ENCODE data around the gene EIF3L.
A peak's percentile ranks its signal among the peaks of the same experiment; 100 is the strongest.

EIF3L gene

DNA sequence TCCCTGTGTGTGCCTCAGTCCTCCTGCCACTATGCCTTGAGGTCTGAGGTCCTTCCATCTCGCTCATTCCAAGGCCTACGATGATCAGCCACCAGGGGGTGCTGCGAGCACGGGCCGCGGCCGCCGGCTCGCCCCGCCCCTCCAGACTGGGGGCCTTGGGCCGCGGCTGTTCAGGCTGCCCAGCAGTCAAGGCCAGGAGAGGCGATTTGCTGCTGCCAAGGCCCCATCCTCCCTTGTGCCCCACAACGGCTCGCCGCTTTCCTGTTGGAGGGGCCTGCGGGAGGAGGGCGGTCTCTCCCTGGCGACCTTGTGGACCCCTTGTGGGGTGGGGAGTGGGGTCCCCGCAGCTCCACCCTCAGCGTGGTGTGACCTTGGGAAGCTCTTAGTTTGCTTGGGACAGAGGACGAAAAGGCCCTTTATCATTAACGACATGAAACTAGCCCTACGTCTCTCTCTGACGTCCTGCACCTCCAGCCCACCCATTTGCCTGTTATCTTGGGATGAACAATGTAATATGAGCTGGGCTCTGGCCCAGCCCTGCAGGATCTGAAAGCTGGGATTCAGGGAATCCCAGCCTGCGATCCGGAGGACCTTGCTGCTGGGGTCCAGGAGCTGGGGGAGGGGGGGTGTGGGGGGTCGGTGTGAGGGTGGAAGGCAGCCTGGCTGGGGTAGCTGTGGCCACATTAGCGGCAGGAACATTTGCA is 31.4 kb upstream of the EIF3L start:
- peak in 1 of 2 donors; percentile 62 for DNase-seq

DNA sequence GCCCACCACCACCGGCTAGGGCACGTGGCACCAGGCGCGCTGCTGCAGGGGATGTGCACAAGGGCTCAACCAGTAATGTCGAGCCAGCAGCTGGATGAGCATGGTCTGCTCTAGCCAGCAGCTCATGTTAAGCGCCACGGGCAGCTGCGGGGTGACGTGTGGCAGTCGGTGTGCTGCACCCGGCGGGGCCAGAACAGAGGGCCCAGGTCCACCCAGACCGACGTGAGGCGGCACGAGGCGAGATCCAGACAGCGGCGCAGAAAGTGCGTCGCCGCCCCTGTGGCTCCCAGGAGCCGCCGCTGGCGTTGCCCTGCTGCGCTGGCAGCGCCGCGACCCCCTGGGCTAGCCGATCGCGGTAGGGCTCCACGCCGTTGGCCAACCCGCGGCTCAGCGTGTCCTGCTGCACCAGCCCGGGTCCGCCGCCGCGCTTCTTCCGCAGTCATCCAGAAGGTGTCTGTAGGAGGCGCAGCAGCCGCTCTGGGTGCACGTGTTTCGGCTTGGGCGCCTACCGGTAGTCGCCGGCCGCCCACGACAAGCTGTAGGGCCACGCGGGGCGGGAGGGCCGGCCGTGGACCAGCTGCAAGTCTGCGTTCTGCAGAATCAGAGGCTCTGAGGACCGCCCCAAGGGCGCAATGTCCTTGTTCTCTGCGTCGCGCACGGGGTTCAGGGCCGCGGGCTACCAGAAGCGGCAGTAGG is 30.7 kb upstream of the EIF3L start:
- DNase-seq = peak; percentile 30 to 40

DNA sequence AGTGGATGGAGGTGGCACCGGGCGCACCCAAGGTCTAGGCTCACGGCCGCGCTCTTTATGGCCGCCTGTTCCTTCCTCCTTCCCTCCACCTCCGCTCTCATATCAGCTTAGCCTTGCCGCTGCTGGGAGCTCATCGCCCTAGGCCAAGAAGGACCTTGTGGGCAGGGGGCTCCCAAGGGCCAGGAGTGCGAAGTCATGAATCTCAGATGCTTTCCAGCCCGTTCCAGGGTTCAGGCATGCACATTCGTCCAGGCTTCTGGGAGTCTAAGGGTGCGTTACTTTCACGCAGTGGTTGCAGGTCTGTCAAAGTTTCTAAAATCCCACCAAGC is 30.1 kb upstream of the EIF3L start:
- DNase-seq = no peak

DNA sequence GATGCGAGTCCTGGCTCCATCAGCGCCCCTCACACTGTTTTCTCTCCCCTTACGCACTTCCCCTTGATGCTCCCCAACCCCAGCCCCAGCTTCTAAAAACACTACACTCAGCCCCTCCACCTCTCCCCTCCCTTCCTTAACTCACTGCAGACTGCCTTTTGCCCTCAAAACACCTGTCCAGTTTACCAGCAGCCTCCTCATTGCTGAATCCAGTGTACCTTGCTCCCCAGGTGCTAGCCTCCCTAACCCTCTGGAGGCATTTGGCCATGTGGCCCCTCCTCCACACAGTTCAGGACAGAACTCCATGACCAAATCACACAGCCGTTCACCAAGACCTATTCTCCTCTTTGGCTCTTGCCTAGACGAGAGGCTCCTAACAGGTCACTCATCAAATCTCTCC is 28.9 kb upstream of the EIF3L start:
- DNase-seq = no peak

DNA sequence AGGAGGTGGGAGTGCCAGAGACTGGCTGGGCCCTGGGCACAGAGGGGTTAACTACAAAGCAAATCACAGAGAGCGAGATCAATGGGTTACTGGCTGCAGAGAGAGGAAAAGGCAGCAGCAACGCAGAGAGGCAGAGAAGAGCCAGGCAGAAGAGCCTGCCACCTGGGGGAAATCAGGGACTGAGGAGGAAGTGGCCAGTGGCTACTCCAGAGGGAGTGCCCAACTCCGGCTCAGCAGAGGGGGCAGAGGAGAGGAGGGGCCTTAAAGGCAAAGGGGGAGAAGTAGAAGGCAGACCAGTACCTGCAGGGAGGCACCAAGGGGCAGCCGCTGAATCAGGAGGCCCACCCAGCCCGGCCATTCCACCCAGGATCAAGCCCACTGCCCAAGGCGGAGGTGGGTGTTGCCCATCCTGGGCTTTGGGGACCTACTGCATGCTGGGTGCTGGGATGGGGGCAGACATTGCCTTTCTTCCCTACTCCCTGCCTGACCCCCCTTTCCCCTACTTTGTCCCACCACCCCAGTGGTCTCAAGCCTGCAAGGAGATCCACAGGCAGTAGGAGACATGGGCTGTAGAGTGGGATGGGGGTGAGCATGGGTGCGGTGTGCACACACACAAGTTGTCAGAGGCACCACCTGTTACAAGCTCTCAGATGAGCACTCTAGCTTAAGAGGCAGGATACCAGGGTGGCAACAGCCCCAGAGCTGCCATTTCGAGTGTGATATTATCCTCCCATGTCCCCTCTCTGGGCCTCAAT is 27.0 kb upstream of the EIF3L start:
- no peak for DNase-seq

DNA sequence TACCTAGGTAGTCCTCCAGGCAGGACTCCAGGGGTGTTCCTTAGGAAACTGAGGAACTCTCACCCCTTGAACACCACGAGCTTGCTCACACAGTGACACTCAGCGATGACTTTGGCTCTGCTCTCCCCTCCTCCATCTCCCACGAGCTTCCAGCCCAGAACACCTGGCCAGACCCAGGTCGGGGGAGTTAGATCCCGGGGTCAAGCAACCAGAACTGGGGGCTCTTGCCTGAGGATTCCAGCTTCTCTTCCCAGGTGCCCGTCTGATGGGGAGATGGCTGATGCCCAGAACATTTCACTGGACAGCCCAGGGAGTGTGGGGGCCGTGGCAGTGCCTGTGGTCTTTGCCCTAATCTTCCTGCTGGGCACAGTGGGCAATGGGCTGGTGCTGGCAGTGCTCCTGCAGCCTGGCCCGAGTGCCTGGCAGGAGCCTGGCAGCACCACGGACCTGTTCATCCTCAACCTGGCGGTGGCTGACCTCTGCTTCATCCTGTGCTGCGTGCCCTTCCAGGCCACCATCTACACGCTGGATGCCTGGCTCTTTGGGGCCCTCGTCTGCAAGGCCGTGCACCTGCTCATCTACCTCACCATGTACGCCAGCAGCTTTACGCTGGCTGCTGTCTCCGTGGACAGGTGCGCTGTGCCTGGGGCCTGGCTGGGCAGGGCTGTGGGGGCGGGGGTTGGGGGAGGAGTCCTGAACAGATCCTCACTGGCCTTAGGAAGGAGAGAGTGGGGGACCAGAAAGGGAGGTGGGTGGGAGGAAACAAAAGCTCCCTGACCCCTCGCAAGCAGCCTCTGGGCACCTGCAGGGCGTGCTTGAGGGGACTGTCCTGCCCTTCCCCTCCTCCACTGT is 25.9 kb upstream of the EIF3L start, which contains the start of gene GALR3:
Gene GALR3, plus strand, starts transcription at position 249 of the 852 bp plus-strand sequence. Its CDS starts 25 bp downstream, at position 274.
- no peak for DNase-seq

DNA sequence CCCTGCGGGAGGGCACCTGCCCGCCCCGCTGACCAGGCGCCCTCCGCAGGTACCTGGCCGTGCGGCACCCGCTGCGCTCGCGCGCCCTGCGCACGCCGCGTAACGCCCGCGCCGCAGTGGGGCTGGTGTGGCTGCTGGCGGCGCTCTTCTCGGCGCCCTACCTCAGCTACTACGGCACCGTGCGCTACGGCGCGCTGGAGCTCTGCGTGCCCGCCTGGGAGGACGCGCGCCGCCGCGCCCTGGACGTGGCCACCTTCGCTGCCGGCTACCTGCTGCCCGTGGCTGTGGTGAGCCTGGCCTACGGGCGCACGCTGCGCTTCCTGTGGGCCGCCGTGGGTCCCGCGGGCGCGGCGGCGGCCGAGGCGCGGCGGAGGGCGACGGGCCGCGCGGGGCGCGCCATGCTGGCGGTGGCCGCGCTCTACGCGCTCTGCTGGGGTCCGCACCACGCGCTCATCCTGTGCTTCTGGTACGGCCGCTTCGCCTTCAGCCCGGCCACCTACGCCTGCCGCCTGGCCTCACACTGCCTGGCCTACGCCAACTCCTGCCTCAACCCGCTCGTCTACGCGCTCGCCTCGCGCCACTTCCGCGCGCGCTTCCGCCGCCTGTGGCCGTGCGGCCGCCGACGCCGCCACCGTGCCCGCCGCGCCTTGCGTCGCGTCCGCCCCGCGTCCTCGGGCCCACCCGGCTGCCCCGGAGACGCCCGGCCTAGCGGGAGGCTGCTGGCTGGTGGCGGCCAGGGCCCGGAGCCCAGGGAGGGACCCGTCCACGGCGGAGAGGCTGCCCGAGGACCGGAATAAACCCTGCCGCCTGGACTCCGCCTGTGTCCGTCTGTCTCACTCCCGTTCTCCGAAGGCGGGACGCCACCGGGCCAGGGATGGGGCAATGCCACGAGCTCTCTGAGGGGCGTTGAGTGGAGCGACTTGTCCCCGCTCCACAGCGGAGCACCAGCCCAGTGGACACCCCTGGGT is 24.3 kb upstream of the EIF3L start:
- no peak for DNase-seq

DNA sequence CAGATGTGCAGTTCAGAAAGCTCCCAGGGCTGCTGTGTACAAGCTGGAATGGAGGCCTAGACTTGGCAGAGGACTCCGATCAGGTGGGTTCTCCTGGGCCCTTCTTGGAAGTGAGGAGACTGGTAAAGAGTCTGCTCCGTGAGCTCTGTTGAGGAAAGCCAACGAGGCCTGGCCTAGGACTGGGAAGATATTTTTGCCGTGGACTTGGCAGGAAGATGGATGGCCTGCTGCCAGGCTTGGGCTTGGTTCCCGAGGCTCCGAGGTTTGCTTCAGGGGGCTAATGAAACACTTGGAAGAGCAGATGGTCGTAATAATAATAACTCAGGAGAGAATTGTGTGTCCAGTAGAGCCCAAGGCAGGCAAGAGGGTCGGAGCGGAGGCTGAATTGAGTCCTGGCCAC is 22.2 kb upstream of the EIF3L start:
- DNase-seq = no peak

DNA sequence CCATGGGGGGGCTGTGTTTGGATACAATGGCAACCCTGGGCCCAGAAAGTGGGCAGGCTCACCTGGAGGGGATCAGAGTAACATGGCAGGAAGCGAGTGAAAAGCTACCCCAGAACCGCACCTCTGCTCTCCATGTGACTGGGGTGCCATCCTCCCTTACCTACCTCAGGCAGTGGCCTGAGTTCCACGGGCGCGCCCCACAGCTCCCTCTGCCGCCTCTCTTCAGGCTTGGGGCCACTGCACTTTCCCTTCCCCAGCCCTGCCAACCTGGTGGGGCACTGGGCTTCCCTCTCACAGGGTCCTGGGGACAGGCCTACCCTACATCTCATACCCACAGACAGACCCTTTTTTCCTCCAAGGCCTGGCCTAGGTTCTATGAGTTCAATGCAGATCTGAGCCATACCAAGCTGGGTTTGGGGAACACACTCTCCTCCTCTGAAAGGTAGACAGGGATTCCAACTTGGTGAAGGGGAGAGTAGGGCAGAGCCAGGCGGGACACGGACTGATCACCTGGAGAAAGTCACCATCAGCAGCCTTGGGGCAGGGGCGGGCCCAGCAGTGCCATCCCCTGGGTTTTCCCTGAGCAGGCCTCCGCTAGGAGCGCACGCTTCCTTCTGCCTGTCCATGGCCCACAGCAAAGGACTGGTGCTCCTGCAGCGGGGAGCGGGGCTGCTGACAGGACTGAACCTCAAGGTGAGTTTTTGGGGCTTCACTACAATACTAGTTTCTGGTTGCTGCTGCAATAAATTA is 19.0 kb upstream of the EIF3L start:
- no peak for DNase-seq

DNA sequence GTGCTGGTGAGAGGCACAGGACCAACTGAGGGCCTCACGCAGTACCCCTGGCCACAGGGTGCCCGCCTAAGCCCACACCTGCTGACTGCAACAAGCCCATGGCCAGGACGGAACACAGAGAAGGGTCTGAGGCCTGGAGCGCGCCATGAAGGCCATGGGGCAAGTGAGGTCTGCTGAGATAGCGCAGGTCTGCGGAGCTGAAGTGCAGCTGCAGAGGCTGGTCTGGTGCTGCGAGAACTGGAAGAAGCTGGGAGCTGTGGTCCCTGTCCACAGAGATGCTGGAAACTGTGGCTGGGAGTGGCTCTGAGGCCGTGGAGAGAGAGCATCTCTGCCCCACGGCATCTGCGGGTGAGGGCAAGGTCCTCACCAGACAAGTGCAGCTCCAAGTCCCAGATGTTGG is 17.7 kb upstream of the EIF3L start:
- DNase-seq = no peak

DNA sequence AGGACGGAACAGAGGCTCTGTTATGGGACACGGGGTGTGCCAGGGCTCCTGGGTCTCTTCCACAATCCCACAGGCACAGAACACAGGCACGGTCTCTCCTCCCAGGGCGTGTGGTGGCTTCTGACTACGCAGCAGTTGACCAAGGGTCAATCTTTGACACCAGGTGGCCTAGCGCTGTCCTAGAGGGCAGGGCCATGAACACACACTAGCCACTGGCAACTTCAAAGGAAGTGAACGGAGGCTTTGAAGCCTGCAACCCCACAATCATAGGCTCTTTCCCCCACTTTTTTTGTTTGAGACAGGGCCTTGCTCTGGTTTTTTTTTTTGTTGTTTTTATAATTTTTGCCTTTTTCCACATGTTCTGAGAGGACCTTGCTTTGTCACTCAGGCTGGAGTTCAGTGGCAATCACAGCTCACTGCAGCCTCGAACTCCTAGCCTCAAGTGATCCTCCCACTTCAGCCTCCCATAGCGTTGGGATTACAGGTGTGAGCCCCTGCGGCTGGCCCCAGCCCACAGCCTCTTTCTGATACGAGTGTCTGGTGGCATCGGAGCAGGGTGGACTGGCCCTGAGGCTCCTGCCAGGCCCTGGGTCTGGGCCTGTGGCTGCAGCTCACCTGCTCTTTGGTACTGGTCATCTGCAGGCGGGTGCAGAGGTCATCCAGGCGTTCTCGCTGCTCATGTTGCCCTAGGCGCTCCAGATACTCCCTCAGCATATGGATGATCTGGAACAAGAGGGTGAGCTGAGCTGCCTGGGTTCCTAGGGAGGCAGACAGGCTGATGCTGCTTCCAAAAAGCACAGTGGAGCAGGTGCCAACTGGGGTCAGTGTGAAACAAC is 17.0 kb upstream of the EIF3L start:
- no peak for DNase-seq

DNA sequence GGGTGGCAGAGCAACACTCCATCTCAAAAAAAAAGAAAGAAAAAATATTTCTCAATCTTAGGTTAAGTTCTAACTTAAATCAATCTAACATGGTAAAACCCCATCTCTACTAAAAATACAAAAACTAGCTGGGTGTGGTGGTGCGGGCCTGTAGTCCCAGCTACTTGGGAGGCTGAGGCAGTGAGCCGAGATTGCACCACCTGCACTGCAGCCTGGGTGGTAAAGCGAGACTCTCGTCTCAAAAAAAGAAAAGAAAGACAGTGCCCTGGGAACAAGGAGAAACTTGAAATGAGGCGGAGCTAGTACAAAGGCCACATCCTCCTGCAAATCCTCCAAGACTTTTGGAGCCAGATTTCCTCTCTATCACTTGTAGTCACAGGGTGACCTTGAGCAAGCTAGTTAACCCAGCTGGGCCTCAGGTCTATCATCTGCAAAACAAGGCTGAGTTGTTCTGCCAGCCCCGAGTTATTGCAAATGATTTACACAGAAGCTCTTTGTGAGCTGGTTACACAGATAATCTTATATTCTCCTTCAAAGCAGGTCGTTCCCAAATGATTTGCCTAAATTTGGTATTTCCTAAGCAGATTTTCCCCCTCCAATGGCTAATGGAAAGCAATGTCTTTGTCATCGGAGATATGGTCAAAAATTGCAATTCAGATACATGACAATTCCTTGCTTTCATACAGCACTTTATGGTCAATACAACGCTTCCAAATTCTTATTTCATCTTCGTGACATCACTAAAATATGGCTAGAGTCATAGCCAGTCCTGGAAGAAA is 7.0 kb upstream of the EIF3L start:
- no peak for DNase-seq

DNA sequence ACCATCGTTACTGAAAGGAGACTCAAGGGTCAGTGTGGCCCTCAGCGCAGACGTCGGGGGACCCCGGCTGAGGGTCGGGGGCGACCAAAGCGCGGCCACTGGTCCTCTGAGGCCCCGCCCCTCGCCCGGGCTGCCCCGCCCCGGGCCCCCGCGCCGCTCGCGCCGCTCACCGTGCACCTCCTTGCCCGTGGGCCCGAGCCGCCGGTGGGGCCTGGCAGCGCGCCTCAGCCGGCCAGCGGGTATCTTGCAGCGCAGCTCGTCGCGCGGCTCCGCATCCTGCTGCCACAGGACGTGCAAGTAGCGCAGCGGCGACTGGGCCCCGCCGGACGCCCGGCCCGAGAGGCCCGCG is 5.5 kb upstream of the EIF3L start:
- DNase-seq = no peak

DNA sequence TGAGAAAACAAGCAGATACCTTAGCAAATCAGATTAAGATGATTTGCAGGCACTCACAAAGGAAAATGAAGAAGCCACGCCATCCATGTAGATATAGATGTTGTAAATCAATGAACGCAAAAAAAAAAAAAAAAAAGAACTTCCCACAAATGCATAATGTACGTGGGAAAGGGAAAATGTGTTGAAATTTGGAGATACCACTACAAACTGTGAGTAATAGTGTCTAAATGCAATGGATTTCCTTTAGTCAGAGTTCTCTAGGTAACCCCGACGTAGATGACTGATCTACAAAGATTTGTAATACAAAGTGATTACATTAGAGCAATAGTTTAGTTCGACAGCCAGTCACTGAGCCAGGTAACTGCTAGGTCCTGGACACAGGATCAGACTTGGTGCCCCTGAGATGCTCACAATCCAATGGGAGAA is 4.3 kb upstream of the EIF3L start:
- DNase-seq = no peak

DNA sequence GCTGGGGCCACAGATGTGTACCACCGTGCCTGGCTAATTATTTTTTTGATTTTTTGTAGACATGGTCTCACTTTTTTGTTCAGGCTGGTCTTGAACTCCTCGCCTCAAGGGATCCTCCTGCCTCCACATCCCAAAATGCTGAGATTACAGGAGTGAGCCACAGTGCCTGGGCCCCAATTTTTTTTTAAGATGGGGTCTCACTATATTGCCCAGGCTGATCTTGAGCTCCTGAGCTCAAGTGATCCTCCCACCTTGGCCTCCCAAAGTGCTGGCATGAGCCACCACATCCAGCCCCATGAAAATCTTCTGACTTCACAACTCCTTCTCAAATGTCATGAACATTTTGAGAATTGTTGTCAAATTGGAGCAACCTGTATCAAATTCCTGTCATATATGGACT is 2.8 kb upstream of the EIF3L start:
- no peak for DNase-seq

DNA sequence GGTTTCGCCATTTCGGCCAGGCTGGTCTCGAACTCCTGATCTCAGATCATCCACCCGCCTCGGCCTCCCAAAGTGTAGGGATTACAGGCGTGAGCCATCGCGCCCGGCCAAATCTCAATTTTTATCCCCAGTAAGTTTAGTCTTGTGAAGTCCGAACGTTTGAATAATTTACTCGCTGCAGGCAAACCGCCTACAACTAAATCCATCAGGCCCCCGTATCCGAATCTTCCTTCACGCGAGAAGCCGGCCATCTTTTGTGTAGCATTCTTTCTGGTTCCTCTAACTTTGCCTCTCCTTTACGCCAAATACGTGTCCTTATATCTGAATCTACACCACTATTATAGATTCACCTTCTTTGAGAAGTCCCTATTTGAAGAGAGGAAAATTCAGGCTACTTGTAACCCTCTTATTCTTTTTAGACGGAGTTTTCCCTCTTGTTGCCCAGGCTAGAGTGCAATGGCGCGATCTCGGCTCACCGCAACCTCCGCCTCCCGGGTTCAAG is 581 bp upstream of the EIF3L start:
- DNase-seq = no peak

DNA sequence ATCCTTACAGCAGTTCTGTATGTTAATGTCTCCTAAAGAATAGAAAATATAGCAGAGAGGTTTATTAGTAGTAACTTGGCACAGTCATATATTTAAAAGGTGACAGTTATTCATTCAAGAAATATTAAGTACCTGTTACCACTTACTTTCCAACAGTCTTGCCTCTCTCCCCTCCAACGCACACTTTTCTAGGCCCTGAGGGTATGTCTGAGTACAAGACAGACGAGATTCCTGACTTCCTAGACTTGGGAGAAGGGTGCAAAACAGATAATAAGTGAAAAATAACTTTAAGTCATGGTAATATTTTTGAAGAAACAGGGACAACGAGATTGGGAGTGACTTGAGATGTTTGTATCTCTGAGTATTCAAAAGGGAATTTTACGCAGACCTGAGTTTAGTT is 1.6 kb downstream of the EIF3L start:
- DNase-seq = no peak

DNA sequence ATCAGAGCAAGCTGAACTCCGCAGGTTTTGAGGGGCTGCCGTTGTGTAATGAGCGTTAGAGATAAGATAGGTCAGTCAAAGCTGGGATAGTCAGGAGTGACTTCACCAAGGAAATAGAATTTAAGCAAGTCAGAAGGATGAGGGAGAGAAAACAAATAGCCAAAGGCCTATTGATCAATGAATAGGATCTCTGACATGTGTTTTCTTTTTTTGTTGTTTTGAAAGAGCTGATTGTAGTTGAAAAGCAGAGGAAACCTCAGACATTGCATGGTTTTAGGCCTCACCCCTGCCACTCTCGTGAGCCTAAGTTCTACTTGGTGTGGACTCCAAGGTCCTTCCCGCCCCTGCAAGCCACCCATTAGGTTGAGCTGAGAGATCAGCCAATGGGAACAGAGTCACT is 3.2 kb downstream of the EIF3L start:
- no peak for DNase-seq

DNA sequence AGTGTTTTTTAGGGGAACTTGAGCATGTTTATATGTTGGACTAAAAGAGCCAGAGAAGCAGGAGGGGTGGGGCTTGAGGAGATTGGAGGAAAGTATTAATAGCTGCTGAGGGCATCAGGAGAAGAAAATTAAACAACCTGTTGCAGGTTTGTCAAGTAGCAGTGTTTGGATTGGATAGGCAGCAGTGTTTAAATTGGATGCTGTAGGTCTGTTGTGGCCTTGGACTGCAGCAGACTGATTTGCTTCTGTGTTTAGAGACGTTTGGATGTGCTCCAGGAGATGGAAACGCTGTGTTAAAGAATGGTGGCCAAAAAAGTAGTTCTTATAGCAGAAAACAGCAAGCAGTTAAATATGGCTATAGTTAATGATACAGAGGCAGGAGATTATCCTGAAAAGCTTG is 5.7 kb downstream of the EIF3L start:
- DNase-seq = no peak
